Eye (tissue), 1 donor: ENCODE data around the gene PARP16.
"Not testable (repeated sequence)": the region's sequence is repeated elsewhere in the genome, so short reads cannot be mapped to it uniquely, and the experiment has no call there.

Source experiments
- DNase-seq: peaks from one replicate; pipeline ENCODE4 v3.0.0-alpha.2; 2015

Gene PARP16

DNA sequence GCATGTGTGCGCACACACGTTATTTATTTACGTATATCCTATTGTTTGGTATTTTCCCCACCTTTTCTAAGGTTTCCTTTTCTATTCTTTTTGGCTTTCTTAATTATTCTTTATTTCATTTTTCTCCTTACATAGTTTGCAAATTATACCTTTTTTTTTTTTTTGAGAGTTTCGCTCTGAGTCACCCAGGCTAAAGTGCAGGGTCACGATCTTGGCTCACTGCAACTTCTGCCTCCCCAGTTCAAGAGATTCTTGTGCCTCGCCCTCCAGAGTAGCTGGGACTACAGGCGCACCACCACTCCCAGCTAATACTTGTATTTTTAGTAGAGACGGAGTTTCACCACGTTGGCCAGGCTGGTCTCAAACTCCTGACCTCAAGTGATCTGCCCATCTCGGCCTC lies 55.4 kb downstream of the PARP16 start:
- no peak for DNase-seq

DNA sequence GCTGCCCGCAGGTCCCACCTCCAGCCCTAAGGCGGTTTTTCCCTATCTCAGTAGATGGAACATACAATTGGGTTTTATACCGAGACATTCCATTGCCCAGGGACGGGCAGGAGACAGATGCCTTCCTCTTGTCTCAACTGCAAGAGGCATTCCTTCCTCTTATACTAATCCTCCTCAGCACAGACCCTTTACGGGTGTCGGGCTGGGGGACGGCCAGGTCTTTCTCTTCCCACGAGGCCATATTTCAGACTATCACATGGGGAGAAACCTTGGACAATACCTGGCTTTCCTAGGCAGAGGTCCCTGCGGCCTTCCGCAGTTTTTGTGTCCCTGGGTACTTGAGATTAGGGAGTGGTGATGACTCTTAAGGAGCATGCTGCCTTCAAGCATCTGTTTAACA lies 59.8 kb downstream of the PARP16 start:
- DNase-seq: not testable (repeated sequence)

DNA sequence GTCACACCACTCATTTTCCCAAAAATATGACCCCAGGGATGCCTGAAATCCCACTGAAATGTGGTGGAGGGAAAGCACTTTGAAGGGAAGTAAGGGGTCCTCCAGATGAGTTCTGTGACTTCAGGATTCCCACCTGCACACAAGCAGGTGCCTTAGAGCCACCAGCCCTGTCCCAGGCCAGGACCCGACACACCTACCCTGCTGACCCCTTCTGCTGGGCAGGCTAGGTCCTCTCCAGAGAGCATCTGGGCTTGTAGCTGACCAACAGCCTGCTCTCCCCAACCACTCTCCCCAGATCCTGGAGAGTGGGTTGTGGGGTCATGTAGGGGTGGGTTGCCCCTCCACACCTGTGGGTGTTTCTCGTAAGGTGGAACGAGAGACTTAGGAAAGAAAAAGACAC lies 60.5 kb downstream of the PARP16 start:
- DNase-seq: no peak

DNA sequence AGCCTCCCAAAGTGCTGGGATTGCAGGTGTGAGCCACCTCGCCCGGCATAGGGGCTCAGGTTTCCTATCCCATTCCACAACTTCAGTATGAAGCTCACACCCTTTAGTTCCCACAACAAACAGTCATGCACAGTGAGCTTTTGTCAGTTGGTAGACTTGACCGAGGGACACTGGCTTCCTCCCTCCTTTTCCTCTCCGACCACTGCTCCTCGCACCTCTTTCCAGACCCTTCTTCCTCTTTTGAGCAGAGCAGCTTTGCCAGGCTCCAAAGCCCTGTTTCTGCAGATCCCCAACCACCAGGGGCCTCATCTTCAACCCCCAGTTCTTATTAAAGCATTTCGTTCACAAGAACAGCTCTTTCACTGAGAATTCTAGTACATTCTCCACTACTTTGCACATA lies 62.7 kb downstream of the PARP16 start:
- no peak for DNase-seq

DNA sequence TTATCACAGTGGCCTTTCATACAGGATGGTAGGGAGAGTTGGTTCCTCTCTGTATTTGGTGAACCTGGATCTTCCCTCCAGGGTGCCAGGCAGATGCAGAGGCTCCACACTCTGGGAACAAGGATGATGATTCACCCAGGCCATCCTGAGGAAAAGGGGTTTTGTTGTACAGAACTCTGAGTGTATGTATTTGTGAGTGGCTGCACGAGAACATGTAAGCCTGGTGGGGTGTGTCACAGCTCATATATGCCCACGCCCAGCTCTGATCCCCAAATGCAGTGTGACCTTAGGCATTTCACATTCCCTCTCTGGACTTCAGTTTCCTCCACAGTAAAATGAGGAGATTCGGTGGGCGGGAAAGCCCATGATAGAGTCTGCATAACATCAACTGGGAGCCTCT lies 63.8 kb downstream of the PARP16 start:
- DNase-seq: no peak

DNA sequence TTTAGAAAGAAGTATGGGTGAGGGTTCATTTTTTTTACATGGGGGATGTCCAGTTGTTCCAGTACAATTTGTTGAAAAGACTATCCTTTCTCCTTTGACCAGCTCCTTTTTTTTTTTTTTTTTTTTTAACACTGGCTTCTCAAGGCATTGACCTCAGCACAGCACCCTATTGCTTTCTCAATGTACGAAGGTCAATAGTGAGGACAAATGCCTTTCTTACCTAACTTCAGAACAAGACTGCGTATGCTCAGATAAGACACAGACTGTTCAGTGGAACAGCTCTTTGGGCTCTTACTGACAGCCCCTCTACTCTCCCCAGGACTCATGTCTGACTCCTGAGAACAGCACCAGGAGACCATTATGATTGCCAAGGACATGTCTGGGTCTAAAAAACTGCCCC lies 65.0 kb downstream of the PARP16 start:
- no peak for DNase-seq

DNA sequence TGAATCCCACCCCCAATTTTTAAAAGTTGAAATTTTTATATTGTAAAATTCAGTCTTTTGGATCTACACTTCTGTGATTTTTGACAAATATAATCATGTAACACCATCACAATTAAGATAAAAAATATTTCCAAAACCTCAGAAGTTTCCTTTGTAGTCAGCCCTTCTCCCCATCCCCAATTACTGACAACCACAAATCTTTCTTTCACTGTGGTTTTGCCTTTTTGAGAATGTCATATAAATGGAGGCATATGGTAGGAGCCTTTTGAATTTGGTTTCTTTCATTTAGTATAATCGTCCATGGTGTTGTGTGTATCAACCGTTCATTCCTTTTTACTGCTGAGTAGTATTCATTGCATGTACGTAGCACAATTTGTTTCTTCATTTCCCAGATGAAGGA lies 67.5 kb downstream of the PARP16 start:
- DNase-seq: no peak

DNA sequence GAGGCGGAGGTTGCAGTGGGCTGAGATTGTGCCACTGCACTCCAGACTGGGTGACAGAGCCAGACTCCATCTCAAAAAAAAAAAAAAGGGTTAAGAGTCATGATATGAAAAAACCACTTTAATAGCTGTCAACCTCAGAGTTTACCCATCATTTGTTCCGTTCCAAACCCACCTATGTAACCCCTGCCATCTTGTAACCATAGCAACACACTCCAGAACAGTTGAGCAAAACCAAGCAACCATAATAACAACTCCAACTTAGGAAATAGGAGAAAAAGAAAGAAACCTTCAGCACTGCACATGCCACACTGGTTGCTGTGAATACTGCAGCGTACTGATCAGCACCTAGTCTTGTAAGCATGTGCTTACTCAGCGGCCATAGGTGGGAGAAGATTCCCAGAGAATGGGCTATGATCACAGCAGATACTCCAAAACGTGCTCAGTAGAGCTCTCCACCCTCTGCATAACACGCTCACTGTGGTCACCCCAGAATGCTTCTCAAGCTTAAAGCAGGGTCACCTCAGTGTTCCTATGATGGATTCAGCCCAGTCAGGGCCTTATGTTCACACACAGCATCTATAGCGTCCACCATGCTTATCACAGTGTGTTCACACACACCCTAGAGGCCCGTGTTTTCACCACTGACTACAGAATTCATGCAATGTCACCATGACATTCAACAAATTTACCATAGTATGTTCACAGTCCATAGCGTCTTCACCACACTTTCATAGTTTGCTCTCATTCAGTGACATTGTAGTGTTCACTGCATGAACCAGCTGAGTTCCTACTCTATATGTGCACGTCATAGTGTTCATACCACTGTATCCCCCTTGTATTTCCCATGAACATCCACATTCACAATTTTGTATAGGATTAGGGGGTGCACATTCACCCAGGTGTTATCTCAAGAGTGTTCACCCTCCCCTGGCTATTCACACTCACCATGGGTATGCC lies 68.9 kb downstream of the PARP16 start:
- peak; percentile 6 for DNase-seq

DNA sequence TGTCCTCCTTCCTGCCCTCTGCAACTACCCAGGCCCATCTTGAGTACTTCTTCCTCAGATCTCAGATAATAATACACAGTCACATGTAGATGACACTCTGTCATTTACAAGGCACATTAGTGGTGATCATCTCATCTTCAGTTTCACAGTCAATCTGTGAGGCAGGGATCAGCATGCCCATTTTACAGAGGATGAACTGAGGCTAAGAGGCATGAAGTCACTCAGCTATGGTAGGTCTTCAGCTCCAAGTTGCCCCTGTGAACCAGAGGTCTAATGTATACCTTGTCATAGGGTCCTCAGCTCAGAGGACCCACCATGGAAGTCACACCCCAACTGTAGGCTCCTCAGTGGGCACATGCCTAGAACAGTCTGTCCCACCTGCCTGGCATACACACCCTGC lies 71.2 kb downstream of the PARP16 start:
- no peak for DNase-seq

DNA sequence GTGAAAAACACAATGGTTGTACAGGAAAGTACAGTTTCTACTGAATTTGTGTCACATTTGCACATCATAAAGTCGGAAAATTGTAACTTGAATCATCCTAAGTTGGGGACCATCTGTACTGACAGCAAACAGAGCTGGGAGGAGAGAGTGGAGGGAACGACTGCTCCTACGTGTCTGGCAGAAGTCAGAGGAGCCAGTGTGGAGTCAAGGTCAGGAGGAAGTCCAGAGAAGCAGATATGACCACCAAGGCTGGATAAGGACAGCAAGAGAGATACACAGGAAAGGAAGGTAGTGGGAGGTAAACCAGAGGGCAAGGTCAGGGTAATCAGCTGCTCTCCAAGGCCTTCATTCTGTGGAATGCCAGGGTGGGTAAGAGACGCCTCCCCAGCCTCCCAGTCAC lies 72.7 kb downstream of the PARP16 start:
- DNase-seq: no peak

DNA sequence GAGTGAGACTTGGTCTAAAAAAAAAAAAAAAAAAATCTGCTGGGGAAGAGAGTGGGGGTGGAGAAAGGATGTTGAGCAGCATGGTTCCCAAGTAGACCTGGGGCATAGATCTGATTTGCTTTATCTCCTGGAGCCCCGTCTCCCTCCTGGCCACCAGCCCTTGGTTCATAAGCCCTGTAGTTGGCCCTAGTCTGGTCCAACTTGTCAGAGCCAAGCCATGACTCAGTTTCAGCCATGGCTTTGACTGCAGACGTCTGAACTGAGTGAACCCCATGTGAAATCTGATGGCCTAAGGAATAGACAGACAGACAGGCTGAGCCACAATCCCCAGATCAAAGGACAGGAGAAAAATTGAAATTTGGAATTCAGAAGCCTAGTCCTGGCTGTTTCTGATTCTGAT lies 73.4 kb downstream of the PARP16 start:
- DNase-seq: no peak

DNA sequence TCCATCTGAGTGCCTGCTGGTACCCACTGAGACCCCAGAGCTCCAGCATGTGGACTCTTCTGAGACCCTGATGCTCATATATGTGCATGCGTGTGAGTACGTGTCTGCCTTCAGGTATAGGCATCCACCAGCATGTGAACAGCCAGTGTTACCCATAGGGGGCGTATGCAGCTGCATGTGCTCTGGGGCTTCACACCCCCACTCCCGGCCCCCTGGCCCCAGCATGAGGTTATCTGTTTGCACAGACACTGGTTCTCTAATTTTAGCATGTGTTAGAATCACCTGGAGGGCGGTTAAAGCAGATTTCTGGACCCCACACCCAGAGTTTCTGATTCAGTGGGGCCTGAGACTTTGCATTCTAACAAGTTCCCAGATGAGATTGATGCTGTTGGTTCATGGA lies 74.6 kb downstream of the PARP16 start:
- peak; percentile 7 for DNase-seq

DNA sequence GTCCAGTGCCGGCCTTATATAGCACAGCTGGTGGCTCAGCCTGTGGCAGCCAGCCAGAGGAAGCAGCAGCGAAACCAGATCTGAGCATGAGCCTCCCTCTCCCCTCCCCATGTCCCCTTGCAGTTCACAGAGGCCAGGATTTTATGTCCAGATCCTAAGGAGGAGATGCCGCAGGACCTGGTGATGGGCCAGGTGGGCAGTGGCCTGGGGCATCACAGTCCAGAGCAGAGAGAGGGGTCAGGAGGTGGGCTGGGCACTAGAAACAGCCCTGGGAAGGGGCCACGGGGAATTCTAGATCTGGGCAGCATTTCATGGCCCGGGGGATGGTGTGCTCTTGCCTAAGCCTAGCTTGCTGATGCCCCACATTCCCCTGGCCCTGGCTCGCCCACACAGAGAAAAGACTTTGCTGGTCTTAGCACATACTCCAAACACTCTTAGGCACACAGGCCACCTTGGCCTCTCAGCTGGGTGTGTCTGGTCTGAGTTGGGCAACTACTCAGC lies 75.2 kb downstream of the PARP16 start:
- DNase-seq: peak; percentile 62

DNA sequence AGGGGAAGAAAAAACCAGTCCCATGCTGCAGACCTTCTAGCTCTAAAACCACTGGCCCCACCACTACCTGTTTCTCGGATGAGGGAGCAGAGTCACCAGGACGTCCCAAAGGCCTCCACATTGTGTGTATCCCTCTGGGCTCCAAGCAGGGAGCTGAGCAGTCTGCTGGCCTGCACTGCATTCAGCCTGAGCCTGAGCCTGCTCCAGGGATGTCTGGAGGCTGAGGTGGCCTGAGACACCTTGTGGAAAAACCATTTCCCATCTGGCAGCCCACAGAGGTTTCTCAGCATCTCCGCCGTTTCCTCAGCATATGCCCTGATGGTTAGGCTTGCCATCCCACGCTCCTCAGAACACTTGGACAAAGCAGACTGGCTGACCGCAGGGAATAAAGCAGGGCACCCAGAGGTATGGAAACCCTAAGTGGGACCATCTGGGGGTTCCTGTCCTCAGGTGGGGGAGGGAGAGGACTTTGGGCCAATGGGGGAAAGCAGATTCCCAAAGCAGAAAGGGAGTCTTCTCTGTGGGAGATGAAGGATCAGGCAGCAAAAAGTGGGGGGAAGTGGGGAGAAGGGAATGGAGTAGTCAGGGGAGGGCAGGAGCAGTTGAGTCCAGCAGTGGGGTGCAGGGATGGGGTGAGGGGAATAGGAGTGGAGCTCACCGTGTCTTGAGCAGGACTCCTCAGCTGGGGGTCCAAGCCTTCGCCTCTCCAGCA lies 75.8 kb downstream of the PARP16 start, which contains the start of gene CILP:
TSS of gene CILP (minus strand) at position 704 of the 712 bp plus-strand sequence. CDS start 1,718 bp downstream, outside the sequence.
- peak; percentile 8 for DNase-seq

DNA sequence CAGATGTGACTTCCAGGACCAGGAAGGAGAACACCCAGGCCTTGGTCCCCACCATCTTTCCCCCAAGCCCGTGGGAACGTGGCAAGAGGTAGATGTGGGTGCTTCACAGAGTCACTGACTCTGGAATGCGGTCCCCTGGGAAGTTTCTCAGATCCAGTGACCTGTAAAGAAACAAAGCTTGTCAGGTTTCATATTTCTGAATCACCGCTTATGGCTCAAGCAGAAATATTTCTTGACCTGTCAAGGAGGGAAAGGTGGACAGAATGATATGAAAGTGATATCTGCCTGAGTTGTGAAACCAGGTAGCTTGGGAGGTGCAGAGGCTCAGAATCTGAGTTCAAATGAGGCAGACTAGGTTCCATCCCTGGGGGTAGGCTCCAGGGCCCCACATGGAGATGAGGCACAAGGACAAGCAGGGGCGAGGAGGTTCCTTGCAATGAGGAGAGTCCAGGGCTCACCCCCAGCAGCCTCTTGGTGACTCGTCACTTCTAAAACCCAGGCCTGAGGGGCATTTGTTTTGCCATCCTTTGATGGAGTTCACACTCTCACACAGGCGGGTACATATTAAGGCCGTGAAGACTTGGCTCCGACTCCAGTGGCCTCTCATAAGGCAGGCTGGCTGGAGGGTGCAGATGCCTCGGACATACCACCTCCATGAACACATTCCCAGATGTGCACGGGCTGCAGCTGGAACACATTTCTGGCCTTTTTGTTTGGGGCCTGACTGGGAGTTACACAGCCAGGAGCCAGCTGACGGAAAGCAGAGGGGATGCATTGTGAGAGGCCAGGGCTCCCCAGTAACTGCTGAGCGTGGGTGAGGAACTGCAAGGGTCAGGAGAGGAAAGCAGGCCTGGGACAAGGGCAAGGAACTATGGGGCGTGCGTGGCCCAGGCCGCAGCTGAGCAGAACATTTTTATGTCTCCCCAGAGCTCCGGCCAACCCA lies 76.7 kb downstream of the PARP16 start:
- peak; percentile 49 for DNase-seq

DNA sequence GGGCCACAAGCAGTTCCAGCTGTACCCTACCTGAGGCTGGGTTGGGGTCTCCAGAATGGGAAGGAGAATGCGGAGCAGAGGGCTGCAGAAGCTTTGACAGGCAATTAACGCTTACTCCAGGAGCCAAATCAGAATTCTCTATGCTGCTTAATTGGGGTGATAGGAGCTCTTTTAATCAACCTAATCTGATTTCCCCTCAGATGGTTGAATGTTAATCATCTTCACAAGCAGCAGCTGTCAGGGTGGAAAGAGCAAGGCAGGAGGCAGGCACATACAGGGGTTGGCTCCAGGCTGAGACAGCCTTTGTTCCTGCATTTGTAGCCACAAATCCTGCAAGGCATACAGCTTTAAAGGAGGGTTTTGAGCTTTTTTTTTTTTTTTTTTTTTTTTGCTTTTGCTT lies 78.0 kb downstream of the PARP16 start:
- peak; percentile 68 for DNase-seq
